ENCODE results near the gene TRIM56. TPM values are rescaled to one million over a fixed set of nuclear protein-coding genes. Genes with fewer than 3 reads are reported as not detected.
"Not testable (repeated sequence)": the region's sequence is repeated elsewhere in the genome, so short reads cannot be mapped to it uniquely, and the experiment has no call there.

The TRIM56 gene
- total and polyA plus RNA-seq, 8 donors, result 7.6 to 26.5 (median 14.7) TPM

DNA sequence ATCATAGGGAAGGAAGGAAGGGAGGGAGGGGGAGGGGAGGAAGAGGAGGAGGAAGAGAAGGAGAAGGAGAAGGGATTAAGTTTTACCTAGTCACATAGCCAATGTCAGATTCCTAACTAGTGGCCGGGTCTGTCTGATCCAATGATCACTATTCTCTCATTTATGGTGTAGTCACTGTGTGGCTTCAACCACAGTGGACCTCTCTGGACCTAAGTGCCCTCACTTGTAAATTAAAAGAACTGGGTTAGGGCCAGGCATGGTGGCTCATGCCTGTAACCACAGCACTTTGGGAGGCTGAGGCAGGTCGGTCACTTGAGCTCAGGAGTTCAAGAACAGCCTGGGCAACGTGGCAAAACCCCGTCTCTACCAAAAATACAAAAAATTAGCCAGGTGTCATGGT lies 35.0 kb downstream of the TRIM56 start:
- TF ChIP-seq, protein P1, sequence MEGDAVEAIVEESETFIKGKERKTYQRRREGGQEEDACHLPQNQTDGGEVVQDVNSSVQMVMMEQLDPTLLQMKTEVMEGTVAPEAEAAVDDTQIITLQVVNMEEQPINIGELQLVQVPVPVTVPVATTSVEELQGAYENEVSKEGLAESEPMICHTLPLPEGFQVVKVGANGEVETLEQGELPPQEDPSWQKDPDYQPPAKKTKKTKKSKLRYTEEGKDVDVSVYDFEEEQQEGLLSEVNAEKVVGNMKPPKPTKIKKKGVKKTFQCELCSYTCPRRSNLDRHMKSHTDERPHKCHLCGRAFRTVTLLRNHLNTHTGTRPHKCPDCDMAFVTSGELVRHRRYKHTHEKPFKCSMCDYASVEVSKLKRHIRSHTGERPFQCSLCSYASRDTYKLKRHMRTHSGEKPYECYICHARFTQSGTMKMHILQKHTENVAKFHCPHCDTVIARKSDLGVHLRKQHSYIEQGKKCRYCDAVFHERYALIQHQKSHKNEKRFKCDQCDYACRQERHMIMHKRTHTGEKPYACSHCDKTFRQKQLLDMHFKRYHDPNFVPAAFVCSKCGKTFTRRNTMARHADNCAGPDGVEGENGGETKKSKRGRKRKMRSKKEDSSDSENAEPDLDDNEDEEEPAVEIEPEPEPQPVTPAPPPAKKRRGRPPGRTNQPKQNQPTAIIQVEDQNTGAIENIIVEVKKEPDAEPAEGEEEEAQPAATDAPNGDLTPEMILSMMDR (IDR thresholded peaks at IDR 0.05), result no peak
- Histone ChIP-seq H3K4me3 (no peak overlapping the region), H3K36me3 (no peaks in the 10 kb centered on the region), H3K4me1 (no peaks in the 10 kb centered on the region), H3K27ac (no peak overlapping the region), H3K27me3 (no peaks in the 10 kb centered on the region), H3K9me3 (no peaks in the 10 kb centered on the region)
- intact Hi-C loops (cut with DNase I), result no loop called here
- ATAC-seq (no peak), FAIRE-seq (no peak), DNase-seq (no peak)
- 63 to 74% methylated on average over 4 of the region's 4 CpGs for WGBS, 2 donors

DNA sequence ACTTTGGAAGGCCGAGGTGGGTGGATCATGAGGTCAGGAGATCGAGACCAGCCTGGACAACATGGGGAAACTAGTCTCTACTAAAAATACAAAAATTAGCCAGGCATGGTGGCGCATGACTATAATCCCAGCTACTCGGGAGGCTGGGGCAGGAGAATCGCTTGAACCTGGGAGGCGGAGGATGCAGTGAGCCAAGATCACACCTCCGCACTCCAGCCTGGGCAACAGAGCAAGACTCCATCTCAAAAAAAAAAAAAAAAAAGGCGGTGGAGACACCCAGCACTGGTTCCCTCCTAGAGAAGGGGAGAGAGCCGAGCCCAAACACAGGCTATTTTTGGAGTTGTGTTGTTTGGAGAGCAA lies 36.3 kb downstream of the TRIM56 start:
- 56 to 77% methylated on average over 8 to 9 of the region's 9 CpGs for WGBS, 2 donors
- H3K36me3 ChIP-seq; FAIRE-seq; H3K27me3 ChIP-seq; ATAC-seq; H3K27ac ChIP-seq; H3K4me1 ChIP-seq; DNase-seq; H3K4me3 ChIP-seq; intact Hi-C loops (cut with DNase I); H3K9me3 ChIP-seq: not testable (repeated sequence)

DNA sequence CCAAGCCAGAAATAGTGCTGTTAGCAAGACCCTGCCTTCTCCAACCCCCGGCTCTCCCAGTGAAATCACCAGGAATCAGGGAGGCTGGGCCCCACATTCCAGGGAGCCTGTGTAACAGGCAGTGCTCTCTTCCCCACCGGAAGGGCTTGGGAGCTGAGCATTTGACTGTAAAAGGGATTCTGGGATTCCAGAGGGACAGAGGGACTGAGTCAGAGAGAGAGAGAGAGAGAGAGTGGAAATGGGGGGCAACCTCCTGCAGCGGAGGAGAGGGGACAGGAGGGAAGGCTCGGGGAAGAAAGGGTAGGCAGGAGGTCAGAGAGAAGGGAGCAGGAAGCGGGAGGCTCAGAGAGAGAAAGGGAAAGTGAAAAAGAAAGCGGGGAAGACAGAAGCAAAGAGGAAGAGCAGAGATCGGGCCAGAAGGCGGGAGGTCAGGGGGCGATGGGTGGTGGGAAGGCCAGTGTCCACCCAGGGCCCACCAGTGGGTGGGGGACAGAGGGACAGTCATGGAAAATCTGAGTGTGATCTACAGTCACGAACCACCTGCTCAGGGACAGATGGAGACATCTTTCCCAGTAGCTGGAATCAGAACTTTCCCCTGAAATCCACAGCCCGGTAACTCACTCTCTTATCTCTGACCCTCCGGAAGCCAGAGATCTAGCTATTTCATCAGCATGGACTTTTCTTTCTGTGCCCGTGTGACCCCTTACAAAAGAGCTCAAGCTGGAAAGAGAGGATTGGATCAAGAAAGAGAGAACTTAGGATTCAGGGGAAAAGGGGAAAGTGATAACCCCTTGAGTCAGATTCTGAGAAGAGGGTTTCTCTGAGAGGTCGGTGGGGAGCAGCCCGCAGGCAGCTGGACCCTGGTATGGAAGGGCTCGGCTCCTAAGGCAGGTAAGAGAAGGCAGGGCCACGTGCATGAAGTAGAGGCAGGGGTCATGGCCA lies 37.0 kb downstream of the TRIM56 start:
- intact Hi-C loops (cut with DNase I), result no loop called here
- peak overlapping the region in 1 of 4 donors; percentile 22 for H3K4me3 ChIP-seq
- peak overlapping the region in 2 of 4 donors; percentile 15 to 58 for H3K27ac ChIP-seq
- TF ChIP-seq, protein P1 (IDR thresholded peaks at IDR 0.05), result no peak
- no peaks in the 10 kb centered on the region for H3K4me1 ChIP-seq
- peak in 3 of 4 donors; percentile 47 to 59 (median 49) for ATAC-seq
- no peaks in the 10 kb centered on the region for H3K36me3 ChIP-seq
- no peaks in the 10 kb centered on the region for H3K9me3 ChIP-seq
- WGBS, 2 donors, result 27 to 38% methylated on average over 16 to 17 of the region's 17 CpGs
- DNase-seq, result peak in 3 of 6 donors; percentile 23 to 34 (median 24)
- no peak for FAIRE-seq
- H3K27me3 ChIP-seq, result no peaks in the 10 kb centered on the region

DNA sequence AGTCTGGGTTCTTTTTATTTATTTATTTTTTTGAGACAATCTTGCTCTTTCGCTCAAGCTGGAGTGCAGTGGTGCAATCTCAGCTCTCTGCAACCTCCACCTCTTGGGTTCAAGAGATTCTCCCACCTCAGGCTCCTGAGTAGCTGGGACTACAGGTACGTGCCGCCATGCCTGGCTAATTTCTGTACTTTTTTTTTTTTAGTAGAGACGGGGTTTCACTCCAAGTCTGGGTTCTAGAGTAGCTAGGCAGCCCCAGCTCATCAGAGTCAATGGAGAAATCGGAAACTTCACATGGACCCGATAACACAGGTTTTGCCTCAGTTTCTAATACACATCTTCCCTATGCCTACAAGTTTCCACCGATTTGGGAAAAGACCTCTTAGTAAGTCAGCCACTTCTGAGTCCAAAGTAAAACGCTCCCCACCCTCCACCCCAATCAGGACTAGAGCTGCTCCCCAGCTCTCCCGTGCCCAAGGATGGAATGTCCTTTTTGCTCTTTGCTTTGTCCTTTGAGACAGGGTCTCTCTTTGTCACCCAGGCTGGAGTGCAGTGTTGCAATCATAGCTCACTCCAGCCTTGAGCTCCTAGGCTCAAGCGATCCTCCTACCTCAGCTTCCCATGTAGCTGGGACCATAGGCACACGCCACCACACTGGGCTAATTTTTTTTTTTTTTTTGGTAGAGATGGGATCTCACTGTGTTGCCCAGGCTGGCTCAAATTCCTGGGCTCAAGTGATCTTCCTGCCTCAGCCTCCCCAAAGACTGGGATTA lies 37.8 kb downstream of the TRIM56 start:
- no peaks in the 10 kb centered on the region for H3K36me3 ChIP-seq
- H3K4me1 ChIP-seq, result no peaks in the 10 kb centered on the region
- intact Hi-C loops (cut with DNase I), result no loop called here
- FAIRE-seq (no peak), DNase-seq (no peak), ATAC-seq (no peak)
- peak overlapping the region in 1 of 4 donors; percentile 58 for H3K27ac ChIP-seq
- H3K9me3 ChIP-seq, result no peaks in the 10 kb centered on the region
- 75 to 81% methylated on average over 11 of the region's 11 CpGs for WGBS, 2 donors
- no peaks in the 10 kb centered on the region for H3K27me3 ChIP-seq
- TF ChIP-seq, protein P1 (IDR thresholded peaks at IDR 0.05), result no peak
- H3K4me3 ChIP-seq, result no peak overlapping the region

DNA sequence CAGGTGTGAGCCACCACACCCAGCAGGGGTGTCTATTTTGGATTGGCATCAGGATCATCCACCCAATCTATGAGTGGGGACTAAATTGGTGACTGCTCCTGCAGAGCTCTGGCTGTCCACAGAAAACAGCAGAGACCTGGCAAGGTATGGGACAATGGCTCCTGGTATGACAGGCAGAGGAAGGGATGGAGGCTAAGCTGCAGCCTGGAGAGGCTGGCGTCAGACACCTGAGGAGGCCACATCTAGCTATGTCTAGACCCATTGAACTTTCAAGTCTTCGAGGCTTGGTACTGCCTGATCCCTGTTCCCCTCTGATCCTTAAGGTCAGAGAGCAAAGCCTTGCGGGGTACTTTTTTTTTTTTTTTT lies 38.4 kb downstream of the TRIM56 start:
- 71 to 75% methylated on average over 3 of the region's 3 CpGs for WGBS, 2 donors
- Histone ChIP-seq H3K27ac (no peak overlapping the region), H3K9me3 (no peaks in the 10 kb centered on the region), H3K36me3 (no peaks in the 10 kb centered on the region), H3K4me3 (no peak overlapping the region), H3K4me1 (no peaks in the 10 kb centered on the region), H3K27me3 (no peaks in the 10 kb centered on the region)
- FAIRE-seq (no peak), DNase-seq (no peak), ATAC-seq (no peak)
- TF ChIP-seq, protein P1 (IDR thresholded peaks at IDR 0.05), result no peak
- intact Hi-C loops (cut with DNase I), result no loop called here

Measured in pancreas (tissue), 10 donors.